Measurements from ENCODE around the gene BACH2. TPM values are rescaled to one million over a fixed set of nuclear protein-coding genes. Genes with fewer than 3 reads are reported as not detected.
A peak's percentile ranks its signal among the peaks of the same experiment; 100 is the strongest.

The BACH2 gene
- total and polyA plus RNA-seq, 9 of the 15 experiments (the other 6 are each of a cell fraction or from before 2014, with no cell fraction given), result 0.06 to 3.1 (median 0.59) TPM

DNA sequence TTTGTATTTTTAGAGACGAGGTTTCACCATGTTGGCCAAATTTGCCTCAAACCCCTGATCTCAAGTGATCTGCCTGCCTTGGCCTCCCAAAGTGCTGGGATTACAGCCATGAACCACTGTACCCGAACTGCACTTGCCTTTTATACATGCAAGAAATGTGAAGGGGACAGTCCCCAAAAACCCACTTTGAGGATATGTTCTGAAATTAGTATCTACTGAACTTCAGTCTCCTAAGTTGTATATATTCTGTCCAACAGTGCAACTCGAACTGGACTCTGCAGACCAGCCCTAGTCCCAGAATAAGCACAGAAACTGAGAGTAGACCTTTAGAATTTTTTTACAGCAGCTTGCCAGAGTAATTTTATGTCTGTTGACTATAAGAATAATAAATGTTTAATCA lies 28.5 kb downstream of the BACH2 start (continued):
- TF ChIP-seq, protein P1, sequence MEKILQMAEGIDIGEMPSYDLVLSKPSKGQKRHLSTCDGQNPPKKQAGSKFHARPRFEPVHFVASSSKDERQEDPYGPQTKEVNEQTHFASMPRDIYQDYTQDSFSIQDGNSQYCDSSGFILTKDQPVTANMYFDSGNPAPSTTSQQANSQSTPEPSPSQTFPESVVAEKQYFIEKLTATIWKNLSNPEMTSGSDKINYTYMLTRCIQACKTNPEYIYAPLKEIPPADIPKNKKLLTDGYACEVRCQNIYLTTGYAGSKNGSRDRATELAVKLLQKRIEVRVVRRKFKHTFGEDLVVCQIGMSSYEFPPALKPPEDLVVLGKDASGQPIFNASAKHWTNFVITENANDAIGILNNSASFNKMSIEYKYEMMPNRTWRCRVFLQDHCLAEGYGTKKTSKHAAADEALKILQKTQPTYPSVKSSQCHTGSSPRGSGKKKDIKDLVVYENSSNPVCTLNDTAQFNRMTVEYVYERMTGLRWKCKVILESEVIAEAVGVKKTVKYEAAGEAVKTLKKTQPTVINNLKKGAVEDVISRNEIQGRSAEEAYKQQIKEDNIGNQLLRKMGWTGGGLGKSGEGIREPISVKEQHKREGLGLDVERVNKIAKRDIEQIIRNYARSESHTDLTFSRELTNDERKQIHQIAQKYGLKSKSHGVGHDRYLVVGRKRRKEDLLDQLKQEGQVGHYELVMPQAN (IDR thresholded peaks at IDR 0.05; ENCODE audit: borderline replicate concordance), result no peak
- no peak for TF ChIP-seq BCL6 (CRISPR knock-in tag; IDR thresholded peaks at IDR 0.05)

GRCh38 chr6:90266905-90267621 lies 29.6 kb downstream of the BACH2 start:
- no peaks in the 10 kb centered on the region for H3K4me1 ChIP-seq (replicated peaks in 1 of 2; ENCODE audit: control insufficient read depth in 2 of 2, insufficient read depth in 2 of 2, low read length in 2 of 2)
- H3K79me2 ChIP-seq (ENCODE audit: control insufficient read depth, insufficient read depth, low read length), result no peaks in the 10 kb centered on the region
- no peak overlapping the region for H3K4me2 ChIP-seq (ENCODE audit: insufficient read depth, low read length)
- no peaks in the 10 kb centered on the region; a peak in 1 of 5 replicates for H3K27me3 ChIP-seq (ENCODE audit: control insufficient read depth in 2 of 2, insufficient read depth in 2 of 2, low read length in 2 of 2)
- H4K20me1 ChIP-seq (replicated peaks; ENCODE audit: control insufficient read depth, insufficient read depth, low read length), result no peaks in the 10 kb centered on the region
- POLR2A ChIA-PET, result no interaction called here
- no peak overlapping the region for H3K4me3 ChIP-seq
- no peak overlapping the region for H3K9ac ChIP-seq (ENCODE audit: insufficient read depth in 1 of 2, low read depth in 2 of 2, low read length in 2 of 2)
- ATAC-seq (no peak), FAIRE-seq (no peak), DNase-seq (ENCODE audit: extremely low read depth in 1 of 4, low spot score in 3 of 4) (no peak)
- H3K27ac ChIP-seq (ENCODE audit: extremely low read depth, low read depth, low read length), result no peak overlapping the region
- intact Hi-C loops (cut with micrococcal nuclease) (no loop called here), in situ Hi-C loops (cut with MboI) (no loop called here)
- CTCF ChIA-PET (ENCODE audit: low intra/inter-chr PET ratio), result no interaction called here
- no peaks in the 10 kb centered on the region for H3K9me1 ChIP-seq (ENCODE audit: control insufficient read depth, insufficient read depth, low read length)
- no peak overlapping the region for H2AFZ ChIP-seq (ENCODE audit: low read depth, low read length)
- H3K9me3 ChIP-seq (replicated peaks; ENCODE audit: control insufficient read depth, insufficient read depth, low read depth, low read length), result no peaks in the 10 kb centered on the region
- WGBS (ENCODE audit: insufficient coverage, low coverage, missing lambda C conversion rate), result 3% methylated on average over 6 of the region's 6 CpGs
- BruUV-seq (replicated peaks), result no TSS peak
- H3K36me3 ChIP-seq (ENCODE audit: control insufficient read depth, insufficient read depth, low read length), result no peaks in the 10 kb centered on the region
- no peak for TF ChIP-seq ZNF175 (CRISPR knock-in tag; IDR thresholded peaks at IDR 0.05; ENCODE audit: low read depth)
- 0 out of 2 replicates have a peak, but pooled peaks have one; percentile 13 for TF ChIP-seq ATF3 (IDR thresholded peaks at IDR 0.05)
- TF ChIP-seq ATF3 (CRISPR knock-in tag; conservative IDR thresholded peaks at IDR 0.05), result no peak
- TF ChIP-seq FOSL1 (tag; conservative IDR thresholded peaks at IDR 0.05), result 0 out of 2 replicates have a peak, but pooled peaks have one; percentile 11
- no peak for TF ChIP-seq XRCC5 (IDR thresholded peaks at IDR 0.05; ENCODE audit: low read depth, low read length)
- no peak for TF ChIP-seq GTF2E2 (tag; IDR thresholded peaks at IDR 0.05)

Measured in K562 (cell line).